Measurements from ENCODE around the gene PHYHIPL. TPM values are rescaled to one million over a fixed set of nuclear protein-coding genes. Genes with fewer than 3 reads are reported as not detected.

Gene PHYHIPL
- total RNA-seq, 2 donors from 2014 or later = 0.44 to 0.68 TPM

DNA sequence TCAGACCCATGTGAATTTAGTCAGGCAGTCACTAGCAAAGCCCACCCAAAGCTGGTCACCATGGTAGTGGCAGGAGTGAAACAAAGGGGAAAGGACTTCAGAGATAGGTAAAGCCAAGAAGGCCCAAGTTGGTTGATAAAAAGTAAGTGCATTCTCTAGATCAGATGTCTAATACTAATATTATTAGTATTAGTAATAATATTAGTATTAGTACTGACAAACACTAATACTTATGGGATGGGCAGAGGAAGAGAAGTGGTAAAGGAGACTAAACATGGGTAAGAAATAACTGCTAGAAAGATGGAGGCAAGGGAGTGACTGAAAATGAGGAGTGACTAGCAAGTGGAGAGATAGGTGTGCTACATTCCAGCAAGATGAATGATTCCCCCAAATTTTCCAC is 46.6 kb upstream of the PHYHIPL start:
- H3K36me3 ChIP-seq (ENCODE audit: control insufficient read depth, insufficient read depth, low read length) = no peaks in the 10 kb centered on the region
- H3K9me3 ChIP-seq (ENCODE audit: control insufficient read depth, low read length) = no peaks in the 10 kb centered on the region
- H3K4me1 Mint-ChIP-seq = peaks cover 24% of the 10 kb centered on the region
- no peaks in the 10 kb centered on the region for H3K9me3 Mint-ChIP-seq
- peaks cover 2% of the 10 kb centered on the region for H3K4me1 ChIP-seq (ENCODE audit: control insufficient read depth, insufficient read depth, low read length)
- TF ChIP-seq CTCF (conservative IDR thresholded peaks at IDR 0.05) = no peak
- no peak overlapping the region for H3K27ac Mint-ChIP-seq
- H3K27me3 Mint-ChIP-seq (ENCODE audit: insufficient read depth) = no peaks in the 10 kb centered on the region
- H3K27ac ChIP-seq (ENCODE audit: low read depth, low read length) = no peak overlapping the region
- no peak overlapping the region for H3K4me3 ChIP-seq (ENCODE audit: low read length)
- no peak overlapping the region for H3K4me3 Mint-ChIP-seq
- no peak for DNase-seq
- H3K36me3 Mint-ChIP-seq (ENCODE audit: low read depth) = no peaks in the 10 kb centered on the region
- H3K27me3 ChIP-seq (ENCODE audit: control insufficient read depth, insufficient read depth, low read length, poor library complexity, severe bottlenecking) = no peaks in the 10 kb centered on the region
- H3K9ac ChIP-seq (ENCODE audit: extremely low read depth, low read length, poor library complexity, severe bottlenecking) = no peak overlapping the region

- H3K27ac Mint-ChIP-seq = no peak overlapping the region
- Histone ChIP-seq H3K9ac (ENCODE audit: extremely low read depth, low read length, poor library complexity, severe bottlenecking) (no peak overlapping the region), H3K36me3 (ENCODE audit: control insufficient read depth, insufficient read depth, low read length) (no peaks in the 10 kb centered on the region), H3K4me3 (ENCODE audit: low read length) (no peak overlapping the region), H3K9me3 (ENCODE audit: control insufficient read depth, low read length) (no peaks in the 10 kb centered on the region), H3K27ac (ENCODE audit: low read depth, low read length) (peak overlapping the region; percentile 75), H3K4me1 (ENCODE audit: control insufficient read depth, insufficient read depth, low read length) (peaks cover 2% of the 10 kb centered on the region), H3K27me3 (ENCODE audit: control insufficient read depth, insufficient read depth, low read length, poor library complexity, severe bottlenecking) (no peaks in the 10 kb centered on the region)
- peaks cover 18% of the 10 kb centered on the region for H3K4me1 Mint-ChIP-seq
- H3K4me3 Mint-ChIP-seq = no peak overlapping the region
- H3K9me3 Mint-ChIP-seq = no peaks in the 10 kb centered on the region
- 67 to 92% methylated on average over 1 of the region's 1 CpG for WGBS, 2 experiments (ENCODE audit: insufficient coverage in 1 of 2, insufficient read length in 1 of 2)
- TF ChIP-seq CTCF (conservative IDR thresholded peaks at IDR 0.05) = no peak
- no peaks in the 10 kb centered on the region for H3K36me3 Mint-ChIP-seq (ENCODE audit: low read depth)
- DNase-seq = no peak
- H3K27me3 Mint-ChIP-seq (ENCODE audit: insufficient read depth) = no peaks in the 10 kb centered on the region
Observed at GRCh38 chr10:59131666-59132065, 44.8 kb upstream of the PHYHIPL start.

DNA sequence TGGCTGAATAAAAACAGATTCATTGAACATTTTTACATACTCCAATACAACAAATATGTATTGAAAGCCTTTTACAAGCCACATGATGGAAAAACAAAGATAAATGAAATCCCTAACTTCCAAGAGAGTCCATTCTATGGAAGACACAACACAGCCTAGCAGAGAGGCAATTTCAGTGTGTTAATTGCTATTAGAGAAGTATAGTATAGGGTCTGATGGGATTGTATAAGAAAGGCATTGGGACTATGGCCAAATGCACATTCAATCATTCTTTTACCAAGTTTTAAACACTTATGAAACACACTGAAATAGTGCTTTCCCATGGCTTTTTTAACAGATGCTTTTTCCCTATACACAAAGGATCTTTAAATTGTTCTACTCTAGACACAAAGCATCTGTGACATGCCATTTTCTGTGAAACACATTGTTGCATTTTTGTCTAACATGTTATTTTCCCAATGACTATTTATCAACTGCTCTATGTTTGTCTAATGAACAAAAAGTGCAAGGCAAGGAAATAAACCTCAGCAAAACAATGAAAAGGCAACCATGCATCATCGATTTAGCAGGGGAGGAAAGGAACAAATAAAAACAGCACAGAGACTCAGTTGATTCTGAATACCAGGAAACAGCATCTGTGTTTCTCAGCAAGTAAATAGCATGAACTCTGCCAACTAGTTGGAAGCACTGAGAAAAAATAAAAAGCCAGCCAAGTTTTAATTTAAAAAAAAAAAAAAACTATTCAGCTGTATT is 42.4 kb upstream of the PHYHIPL start:
- WGBS, 2 experiments (ENCODE audit: insufficient coverage in 1 of 2, insufficient read length in 1 of 2) = 87 to 92% methylated on average over 1 of the region's 1 CpG
- Mint-ChIP-seq H3K4me1 (peaks cover 1% of the 10 kb centered on the region), H3K36me3 (ENCODE audit: low read depth) (no peaks in the 10 kb centered on the region), H3K4me3 (no peak overlapping the region), H3K9me3 (no peaks in the 10 kb centered on the region), H3K27ac (no peak overlapping the region), H3K27me3 (ENCODE audit: insufficient read depth) (no peaks in the 10 kb centered on the region)
- H3K27ac ChIP-seq (ENCODE audit: low read depth, low read length) = peak overlapping the region; percentile 62
- TF ChIP-seq CTCF (conservative IDR thresholded peaks at IDR 0.05) = no peak
- H3K4me1 ChIP-seq (ENCODE audit: control insufficient read depth, insufficient read depth, low read length) = peaks cover 2% of the 10 kb centered on the region
- H3K4me3 ChIP-seq (ENCODE audit: low read length) = no peak overlapping the region
- H3K9me3 ChIP-seq (ENCODE audit: control insufficient read depth, low read length) = no peaks in the 10 kb centered on the region
- no peaks in the 10 kb centered on the region for H3K36me3 ChIP-seq (ENCODE audit: control insufficient read depth, insufficient read depth, low read length)
- no peaks in the 10 kb centered on the region for H3K27me3 ChIP-seq (ENCODE audit: control insufficient read depth, insufficient read depth, low read length, poor library complexity, severe bottlenecking)
- DNase-seq = no peak
- H3K9ac ChIP-seq (ENCODE audit: extremely low read depth, low read length, poor library complexity, severe bottlenecking) = no peak overlapping the region
